ENCODE data around the gene SOX6.

DNA sequence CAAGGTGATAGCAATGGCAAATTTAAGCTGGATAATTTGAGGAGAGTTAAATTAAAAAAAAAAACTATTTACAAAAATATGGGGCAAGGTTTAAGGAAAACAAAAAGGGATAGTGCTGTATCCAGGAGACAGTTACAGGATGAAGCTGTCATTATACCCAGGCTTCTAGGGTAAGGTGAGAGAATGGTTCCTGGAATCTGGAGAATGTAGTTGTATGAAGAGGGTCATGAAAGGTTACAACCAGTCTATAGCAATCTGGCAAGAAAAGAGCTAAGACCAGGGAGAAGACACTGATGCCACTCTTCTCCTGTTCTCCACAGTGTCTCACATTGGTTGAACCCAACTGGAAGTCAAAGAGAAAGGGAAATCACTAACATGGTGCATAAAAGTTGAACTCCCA is 144.9 kb downstream of the SOX6 start:
- no peak for TF ChIP-seq EZH2 (IDR thresholded peaks at IDR 0.05; ENCODE audit: borderline replicate concordance, low read length)
- TF ChIP-seq CTCF (conservative IDR thresholded peaks at IDR 0.05 in 1 of 2, IDR thresholded peaks at IDR 0.05 in 1 of 2; ENCODE audit: extremely low read depth in 1 of 2, insufficient read depth in 1 of 2, low read depth in 1 of 2, low read length in 2 of 2), result no peak

Data from mammary epithelial cell (primary cell).